Measurements from ENCODE around the gene TDRD10.
A peak's percentile ranks its signal among the peaks of the same experiment; 100 is the strongest.

Gene TDRD10

GRCh38 chr1:154575951-154576566, 74.0 kb downstream of the TDRD10 start:
- H3K79me2 ChIP-seq (ENCODE audit: insufficient read depth, low read length), result no peaks in the 10 kb centered on the region
- H4K20me1 ChIP-seq (ENCODE audit: insufficient read depth, low read length), result peaks cover 42% of the 10 kb centered on the region
- no peak overlapping the region for H3K4me3 ChIP-seq (ENCODE audit: low read depth in 1 of 2, low read length in 2 of 2)
- no peaks in the 10 kb centered on the region for H3K9me3 ChIP-seq (ENCODE audit: insufficient read depth, low read length, severe bottlenecking)
- ATAC-seq (ENCODE audit: insufficient read depth, low read depth) (0 out of 3 replicates have a peak, but pooled peaks have one; percentile 7), DNase-seq (no peak)
- H3K27me3 ChIP-seq (ENCODE audit: insufficient read depth, low read length, poor library complexity), result no peaks in the 10 kb centered on the region
- no peak overlapping the region for H3K9ac ChIP-seq (ENCODE audit: low read depth, low read length)
- H3K4me2 ChIP-seq (ENCODE audit: insufficient read depth, low read length), result no peak overlapping the region
- H2AFZ ChIP-seq (ENCODE audit: low read depth, low read length), result no peak overlapping the region
- H3K4me1 ChIP-seq (ENCODE audit: insufficient read depth, low read length), result no peaks in the 10 kb centered on the region
- TF ChIP-seq CTCF (IDR thresholded peaks at IDR 0.05; ENCODE audit: borderline replicate concordance, extremely low read depth, low read length, poor library complexity, severe bottlenecking) (no peak), EZH2 (IDR thresholded peaks at IDR 0.05; ENCODE audit: borderline replicate concordance, low read depth, low read length, severe bottlenecking) (no peak)
- H3K36me3 ChIP-seq (ENCODE audit: insufficient read depth, low read length), result peaks cover 28% of the 10 kb centered on the region
- no peak overlapping the region for H3K27ac ChIP-seq (ENCODE audit: low read length)

DNA sequence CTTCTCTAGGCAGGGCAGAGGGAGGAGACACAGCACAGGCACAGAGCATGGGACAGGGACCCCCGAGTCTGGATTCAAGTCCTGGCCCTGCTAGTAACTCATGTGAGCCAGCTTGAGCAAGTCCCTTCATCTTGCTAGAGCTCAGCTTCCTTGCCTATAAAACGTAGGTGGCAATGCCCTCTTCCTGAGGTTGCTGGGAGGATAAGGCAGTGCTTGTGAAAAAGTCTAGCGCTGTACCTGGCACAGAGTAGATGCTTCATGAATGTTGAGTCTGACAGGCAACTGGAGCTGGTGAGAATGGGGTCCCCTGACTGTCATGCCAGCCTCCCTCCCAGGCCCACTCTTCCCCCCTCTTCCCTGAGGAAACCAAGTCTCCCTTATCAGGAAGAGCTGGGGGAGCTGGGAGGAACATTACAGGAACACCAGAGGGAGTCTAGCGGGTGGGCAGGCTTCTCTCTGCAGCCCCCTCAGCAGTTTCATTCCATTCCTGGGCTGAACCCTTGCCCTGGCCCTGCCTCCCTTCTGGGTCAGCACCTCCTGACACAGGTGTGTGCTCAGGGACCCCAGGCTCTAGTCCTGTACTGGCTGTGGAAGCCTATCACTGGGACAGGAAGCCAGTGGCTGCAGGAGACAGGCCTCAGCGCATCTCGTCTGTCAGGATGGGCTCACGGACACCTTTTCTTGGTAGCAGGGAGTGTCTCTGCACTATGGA, 75.5 kb downstream of the TDRD10 start:
- Histone ChIP-seq H2AFZ (ENCODE audit: low read depth, low read length) (no peak overlapping the region), H4K20me1 (ENCODE audit: insufficient read depth, low read length) (peaks cover 40% of the 10 kb centered on the region; the same call in 1 of the 2 replicates), H3K79me2 (ENCODE audit: insufficient read depth, low read length) (no peaks in the 10 kb centered on the region), H3K27me3 (ENCODE audit: insufficient read depth, low read length, poor library complexity) (no peaks in the 10 kb centered on the region), H3K36me3 (ENCODE audit: insufficient read depth, low read length) (peaks cover 41% of the 10 kb centered on the region), H3K4me3 (ENCODE audit: low read depth in 1 of 2, low read length in 2 of 2) (no peak overlapping the region), H3K4me2 (ENCODE audit: insufficient read depth, low read length) (no peak overlapping the region), H3K27ac (ENCODE audit: low read length) (no peak overlapping the region), H3K4me1 (ENCODE audit: insufficient read depth, low read length) (no peaks in the 10 kb centered on the region), H3K9ac (ENCODE audit: low read depth, low read length) (no peak overlapping the region), H3K9me3 (ENCODE audit: insufficient read depth, low read length, severe bottlenecking) (no peaks in the 10 kb centered on the region)
- no peak for TF ChIP-seq EZH2 (IDR thresholded peaks at IDR 0.05; ENCODE audit: borderline replicate concordance, low read depth, low read length, severe bottlenecking)
- ATAC-seq (ENCODE audit: insufficient read depth, low read depth), result peak; percentile 15; the same call in 2 of the 3 replicates
- DNase-seq, result no peak

- H3K27ac ChIP-seq (ENCODE audit: low read length), result no peak overlapping the region
- H3K27me3 ChIP-seq (ENCODE audit: insufficient read depth, low read length, poor library complexity), result no peaks in the 10 kb centered on the region
- no peak overlapping the region for H3K4me3 ChIP-seq (ENCODE audit: low read depth in 1 of 2, low read length in 2 of 2)
- no peaks in the 10 kb centered on the region for H3K79me2 ChIP-seq (ENCODE audit: insufficient read depth, low read length)
- DNase-seq (no peak), ATAC-seq (ENCODE audit: insufficient read depth, low read depth) (no peak; the same call in 2 of the 3 replicates)
- H3K4me2 ChIP-seq (ENCODE audit: insufficient read depth, low read length), result no peak overlapping the region
- H3K4me1 ChIP-seq (ENCODE audit: insufficient read depth, low read length), result no peaks in the 10 kb centered on the region
- TF ChIP-seq EZH2 (IDR thresholded peaks at IDR 0.05; ENCODE audit: borderline replicate concordance, low read depth, low read length, severe bottlenecking) (no peak), CTCF (IDR thresholded peaks at IDR 0.05; ENCODE audit: borderline replicate concordance, extremely low read depth, low read length, poor library complexity, severe bottlenecking) (no peak)
- peaks cover 44% of the 10 kb centered on the region; the same call in 1 of the 2 replicates for H4K20me1 ChIP-seq (ENCODE audit: insufficient read depth, low read length)
- no peak overlapping the region for H3K9ac ChIP-seq (ENCODE audit: low read depth, low read length)
- H2AFZ ChIP-seq (ENCODE audit: low read depth, low read length), result no peak overlapping the region
- peaks cover 46% of the 10 kb centered on the region for H3K36me3 ChIP-seq (ENCODE audit: insufficient read depth, low read length)
- H3K9me3 ChIP-seq (ENCODE audit: insufficient read depth, low read length, severe bottlenecking), result no peaks in the 10 kb centered on the region
Observed at GRCh38 chr1:154578058-154578418, 76.0 kb downstream of the TDRD10 start.

DNA sequence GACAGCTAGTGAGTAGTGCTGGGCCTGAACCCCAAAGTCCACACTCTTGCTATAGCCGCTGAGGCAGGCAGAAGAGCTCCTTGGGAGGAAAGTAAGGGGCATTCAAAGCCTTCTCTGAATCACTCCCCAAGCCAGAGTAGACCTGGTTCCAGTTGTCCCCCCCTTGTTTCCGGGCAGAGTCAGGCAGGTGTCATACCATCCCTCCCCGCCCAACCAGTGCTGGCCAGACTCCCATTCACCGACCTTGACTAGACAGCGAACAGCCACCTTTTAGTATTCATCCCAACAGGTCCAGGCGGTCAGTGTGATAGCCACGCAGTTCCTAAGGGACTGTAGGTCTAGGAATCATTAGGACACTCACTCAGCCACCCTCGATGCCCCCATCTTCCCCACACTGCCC, 77.4 kb downstream of the TDRD10 start:
- H3K4me1 ChIP-seq (ENCODE audit: insufficient read depth, low read length), result no peaks in the 10 kb centered on the region
- no peak overlapping the region for H3K4me3 ChIP-seq (ENCODE audit: low read depth in 1 of 2, low read length in 2 of 2)
- peaks cover 60% of the 10 kb centered on the region for H3K36me3 ChIP-seq (ENCODE audit: insufficient read depth, low read length)
- no peaks in the 10 kb centered on the region for H3K79me2 ChIP-seq (ENCODE audit: insufficient read depth, low read length)
- no peaks in the 10 kb centered on the region for H3K27me3 ChIP-seq (ENCODE audit: insufficient read depth, low read length, poor library complexity)
- TF ChIP-seq CTCF (IDR thresholded peaks at IDR 0.05; ENCODE audit: borderline replicate concordance, extremely low read depth, low read length, poor library complexity, severe bottlenecking) (no peak), EZH2 (IDR thresholded peaks at IDR 0.05; ENCODE audit: borderline replicate concordance, low read depth, low read length, severe bottlenecking) (no peak)
- H3K4me2 ChIP-seq (ENCODE audit: insufficient read depth, low read length), result no peak overlapping the region
- H2AFZ ChIP-seq (ENCODE audit: low read depth, low read length), result no peak overlapping the region
- ATAC-seq (ENCODE audit: insufficient read depth, low read depth), result no peak
- DNase-seq, result no peak
- no peak overlapping the region for H3K27ac ChIP-seq (ENCODE audit: low read length)
- no peaks in the 10 kb centered on the region for H3K9me3 ChIP-seq (ENCODE audit: insufficient read depth, low read length, severe bottlenecking)
- H4K20me1 ChIP-seq (ENCODE audit: insufficient read depth, low read length), result peaks cover 55% of the 10 kb centered on the region; the same call in 1 of the 2 replicates
- H3K9ac ChIP-seq (ENCODE audit: low read depth, low read length), result no peak overlapping the region
